HG03457 (cell line): ENCODE data around the gene RASSF10.

ENCODE experiments used
- ATAC-seq: cut with Tn5 transposase; IDR thresholded peaks from one replicate; pipeline ENCODE4 v1.9.1; 2021; ENCODE audit warnings: moderate number of reproducible peaks; ENCODE audit not compliant: unreplicated experiment

Gene RASSF10

DNA sequence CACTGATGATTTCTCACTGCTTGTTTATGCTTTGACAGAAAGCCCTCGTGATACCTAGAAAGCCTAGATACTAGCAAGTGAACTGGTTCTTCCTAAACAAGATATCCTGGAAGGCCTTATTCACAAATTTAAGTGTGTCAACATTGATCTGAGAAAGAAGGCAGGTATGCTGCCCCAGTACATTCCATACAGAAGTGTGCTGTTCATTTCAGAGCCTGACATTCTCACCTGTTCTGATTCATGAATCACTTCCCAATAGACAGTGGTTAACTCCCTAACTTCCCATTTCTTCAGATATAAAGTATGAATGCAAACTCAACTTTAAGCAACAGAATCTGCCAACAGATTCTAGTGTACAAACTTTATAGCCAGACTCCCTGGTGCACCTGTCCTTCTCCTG lies 15.5 kb upstream of the RASSF10 start:
- no peak for ATAC-seq

DNA sequence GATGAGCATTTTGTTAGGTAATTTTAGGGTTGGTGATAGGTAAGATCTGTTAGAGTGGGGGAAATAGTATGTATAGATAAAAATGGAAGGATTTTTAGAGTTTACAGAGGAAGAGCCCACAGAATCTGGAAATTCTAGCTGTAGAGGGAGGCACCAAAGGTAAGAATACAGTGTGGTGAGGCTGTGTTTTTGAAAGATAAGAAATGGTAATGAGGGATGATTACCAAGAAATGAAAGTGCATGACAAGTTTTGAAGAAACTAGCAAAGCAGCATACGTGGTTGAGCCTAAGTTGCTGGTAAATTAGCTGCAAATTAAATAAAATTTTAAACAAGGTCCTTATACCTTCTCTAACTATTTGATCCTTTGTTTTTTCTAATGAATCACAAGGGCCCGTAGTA lies 14.6 kb upstream of the RASSF10 start:
- ATAC-seq, result no peak

DNA sequence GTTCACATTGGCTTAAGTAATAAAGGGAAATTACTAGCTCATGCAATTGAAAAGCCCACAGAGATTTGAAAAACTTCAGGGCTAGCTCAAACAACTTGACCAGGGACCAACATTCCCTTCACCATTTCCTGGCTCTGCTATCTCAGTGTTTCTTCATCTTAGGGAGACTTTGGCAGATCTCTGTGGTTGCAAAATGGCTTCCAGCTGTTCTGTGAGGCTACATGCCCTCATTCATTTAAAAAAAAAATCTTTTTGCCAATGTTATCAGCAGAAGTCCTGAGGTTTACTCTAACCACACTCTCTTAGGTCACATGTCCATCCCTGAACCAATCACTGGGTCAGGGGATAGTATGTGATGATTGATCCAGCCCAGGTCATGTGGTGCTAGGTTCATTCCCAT lies 13.9 kb upstream of the RASSF10 start:
- no peak for ATAC-seq

DNA sequence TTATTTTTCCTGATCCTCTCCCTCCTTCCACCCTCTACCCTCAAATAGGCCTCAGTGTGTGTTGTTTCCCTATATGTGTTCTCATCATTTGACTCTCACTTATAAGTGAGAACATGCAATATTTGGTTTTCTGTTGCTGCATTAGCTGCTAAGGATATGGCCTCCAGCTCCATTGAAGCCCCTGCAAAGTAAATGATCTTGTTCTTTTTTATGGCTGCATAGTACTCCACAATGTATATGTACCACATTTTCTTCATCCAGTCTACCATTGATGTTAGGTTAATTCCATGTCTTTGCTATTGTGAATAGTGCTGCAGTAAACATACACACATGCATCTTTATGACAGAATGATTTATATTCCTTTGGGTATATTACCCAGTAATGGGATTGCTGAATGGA lies 13.3 kb upstream of the RASSF10 start:
- ATAC-seq, result no peak

DNA sequence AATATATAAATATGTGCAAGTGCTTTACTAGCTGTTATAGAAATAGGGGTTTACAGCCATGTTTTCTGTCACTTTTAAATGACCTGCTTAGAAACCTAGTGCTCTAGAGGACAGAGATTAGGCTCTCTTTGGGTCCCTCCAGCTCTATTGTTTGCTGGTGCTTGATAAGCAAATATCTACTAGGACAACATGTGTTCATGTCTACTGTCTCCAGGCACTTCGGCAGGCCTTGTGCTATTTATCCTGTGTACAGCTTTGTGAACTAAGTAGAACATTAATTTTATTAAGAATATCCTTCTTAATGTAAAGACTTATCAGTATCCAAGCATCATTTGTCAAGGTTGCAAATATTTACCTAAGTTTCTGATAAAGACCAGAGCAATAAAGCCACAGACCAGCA lies 11.9 kb upstream of the RASSF10 start:
- ATAC-seq, result no peak

DNA sequence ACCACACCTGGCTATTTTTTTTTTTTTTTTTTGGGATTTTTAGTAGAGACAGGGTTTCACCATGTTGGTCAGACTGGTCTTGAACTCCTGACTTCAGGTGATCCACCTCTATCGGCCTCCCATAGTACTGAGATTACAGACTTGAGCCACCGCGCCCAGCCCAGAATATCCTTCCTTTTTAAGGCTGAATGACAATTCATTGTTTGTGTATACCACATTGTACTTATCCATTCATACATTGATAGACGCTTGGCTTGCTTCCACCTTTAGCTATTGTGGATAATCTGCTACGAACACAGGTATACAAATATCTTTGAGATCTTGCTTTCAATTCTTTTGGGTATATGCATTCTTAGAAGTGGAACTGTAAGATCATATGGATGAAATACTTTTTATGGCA lies 10.8 kb upstream of the RASSF10 start:
- ATAC-seq, result no peak

DNA sequence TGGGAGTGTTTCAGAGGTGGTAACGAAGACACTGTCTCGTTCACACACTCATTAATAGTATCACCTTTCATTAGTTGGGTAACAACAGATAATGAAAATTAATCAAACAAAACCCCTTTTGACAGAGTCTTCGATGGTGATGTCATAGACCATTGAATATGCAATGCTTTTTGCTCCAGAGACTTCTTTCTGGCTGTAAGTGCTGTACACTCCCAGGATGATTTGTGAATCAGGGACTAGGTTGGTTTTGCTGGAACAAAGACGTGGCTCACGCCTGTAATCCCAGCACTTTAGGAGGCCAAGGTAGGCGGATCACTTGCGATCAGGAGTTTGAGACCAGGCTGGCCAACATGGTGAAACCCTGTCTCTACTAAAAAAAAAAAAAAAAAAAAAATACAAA lies 9.5 kb upstream of the RASSF10 start:
- ATAC-seq, result no peak

DNA sequence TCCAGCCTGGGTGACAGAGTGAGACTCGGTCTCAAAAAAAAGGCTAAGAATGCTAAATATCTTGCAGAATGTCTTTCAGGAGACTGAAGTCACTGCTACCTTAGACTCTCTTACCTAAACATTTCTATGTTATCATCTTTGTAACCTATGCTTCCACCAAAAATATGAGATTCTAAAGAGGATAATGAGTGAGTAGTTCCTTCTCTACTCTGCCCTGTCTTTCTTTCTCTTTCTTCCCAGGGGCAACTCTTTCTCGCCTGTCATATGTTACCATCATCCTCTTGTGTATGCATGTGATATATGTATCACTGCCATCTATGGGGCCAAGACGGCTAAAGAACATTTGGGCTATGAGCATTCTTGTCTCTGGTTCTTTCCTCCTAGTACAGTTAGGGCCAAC lies 9.0 kb upstream of the RASSF10 start:
- ATAC-seq, result no peak

DNA sequence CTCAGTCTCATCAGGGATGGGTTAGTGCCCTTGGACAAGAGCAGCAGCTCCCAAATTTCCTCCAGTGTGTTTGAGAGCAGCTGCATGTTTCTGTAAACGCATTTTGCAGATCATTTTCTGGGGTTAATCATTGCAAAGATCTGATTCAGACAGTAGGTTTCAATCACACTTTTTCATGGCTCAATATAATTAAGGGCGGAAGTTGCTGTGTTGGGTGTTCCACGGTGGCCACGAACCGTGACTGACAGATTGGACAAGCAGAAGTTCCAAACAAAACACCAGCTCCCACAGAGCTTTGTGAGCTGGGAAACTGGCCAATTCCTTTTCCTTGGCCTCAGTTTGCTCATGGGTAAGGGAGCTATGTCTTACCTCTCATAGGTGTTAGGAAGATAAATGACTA lies 8.4 kb upstream of the RASSF10 start:
- no peak for ATAC-seq

DNA sequence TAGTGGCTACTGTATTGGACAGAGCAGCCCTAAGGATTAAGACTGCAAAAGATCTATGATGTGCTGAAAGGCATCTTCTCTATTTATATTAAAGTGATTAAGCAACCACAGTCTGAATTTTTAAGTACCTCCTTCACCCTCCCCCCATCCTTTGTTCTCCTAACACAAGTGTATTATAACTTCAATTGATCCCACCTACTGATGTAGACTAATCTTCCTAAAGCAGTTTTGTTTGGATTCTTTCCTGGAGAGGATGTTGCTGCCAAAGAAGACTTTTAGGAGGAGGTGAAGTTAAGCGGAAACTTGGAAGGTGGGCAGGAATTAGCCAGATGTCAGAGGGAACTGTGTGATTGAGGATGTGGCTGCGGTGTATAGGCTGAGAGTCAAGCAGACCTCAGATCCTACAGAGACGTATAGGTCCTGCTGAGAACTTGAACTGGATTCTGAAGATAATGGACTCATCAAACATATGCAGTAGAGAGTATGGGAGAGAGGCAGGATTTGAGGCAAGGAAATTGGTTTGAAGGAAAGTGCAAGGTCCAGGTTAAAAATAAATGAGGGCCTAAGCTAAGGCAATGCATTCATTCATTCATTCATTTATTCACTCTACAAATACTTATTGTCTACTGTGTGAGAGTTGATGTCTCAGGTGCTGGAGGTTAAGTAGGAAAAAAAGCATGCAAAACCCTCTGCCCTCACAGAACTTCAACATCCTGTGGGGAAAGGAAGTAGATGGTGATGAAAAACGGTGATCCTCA lies 5.2 kb upstream of the RASSF10 start:
- ATAC-seq, result no peak

DNA sequence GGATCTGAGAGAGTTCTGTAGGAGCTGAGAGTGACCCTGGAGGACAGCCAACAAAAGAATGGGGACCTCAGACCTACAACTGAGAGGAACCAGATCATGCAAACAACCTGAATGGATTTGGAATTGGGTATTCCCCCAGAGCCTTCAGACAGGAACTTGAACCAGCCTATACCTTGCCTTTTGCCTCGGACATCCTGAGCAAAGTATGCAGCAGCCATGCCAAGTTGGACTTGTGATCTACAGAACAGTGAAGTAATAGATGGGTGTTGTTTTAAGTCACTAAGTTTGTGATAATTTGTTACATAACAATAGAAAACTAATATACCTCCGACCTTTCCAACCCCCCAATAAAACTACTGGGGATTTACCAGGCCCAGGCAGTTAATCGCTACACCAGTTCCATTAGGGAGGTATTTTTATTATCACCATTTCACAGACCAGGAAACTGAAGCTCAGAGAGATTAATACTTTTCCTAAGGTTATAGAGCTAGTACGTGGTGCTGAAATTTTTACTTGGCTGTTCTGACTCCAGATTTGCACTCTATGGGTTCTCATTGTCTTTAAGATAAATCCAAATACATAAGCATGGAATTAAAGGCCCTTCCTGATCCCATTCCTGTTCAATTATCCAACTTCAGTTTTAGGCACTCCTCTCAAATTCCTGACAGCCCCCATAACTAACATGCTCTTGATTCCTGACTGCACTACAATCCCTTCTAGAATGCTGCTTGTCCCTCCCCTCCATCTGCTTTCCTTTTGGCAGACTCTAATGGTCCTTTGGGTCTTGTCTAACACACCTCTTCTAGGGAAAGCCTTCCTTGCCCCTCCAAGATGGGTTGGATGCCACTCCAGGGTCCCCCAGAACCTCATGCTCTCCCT lies 1.7 kb upstream of the RASSF10 start:
- no peak for ATAC-seq

DNA sequence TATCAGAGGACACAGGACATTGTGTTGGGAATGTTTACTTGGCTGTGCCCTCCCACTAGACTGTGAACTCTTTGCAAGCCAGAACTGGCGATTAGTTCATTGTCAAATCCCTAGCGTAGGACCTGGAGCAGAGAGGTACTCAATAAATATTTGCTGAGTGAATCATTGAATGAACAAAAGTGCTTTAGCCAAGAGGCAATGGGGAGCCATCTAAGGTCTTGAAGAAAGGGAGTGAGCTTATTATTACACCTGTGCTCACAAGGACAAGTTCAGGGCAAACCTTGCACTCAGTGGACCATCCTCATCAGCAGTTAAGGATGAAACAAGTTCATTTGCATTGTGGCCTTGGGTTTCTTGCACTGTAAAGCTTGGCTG lies 1.1 kb upstream of the RASSF10 start:
- ATAC-seq, result no peak

DNA sequence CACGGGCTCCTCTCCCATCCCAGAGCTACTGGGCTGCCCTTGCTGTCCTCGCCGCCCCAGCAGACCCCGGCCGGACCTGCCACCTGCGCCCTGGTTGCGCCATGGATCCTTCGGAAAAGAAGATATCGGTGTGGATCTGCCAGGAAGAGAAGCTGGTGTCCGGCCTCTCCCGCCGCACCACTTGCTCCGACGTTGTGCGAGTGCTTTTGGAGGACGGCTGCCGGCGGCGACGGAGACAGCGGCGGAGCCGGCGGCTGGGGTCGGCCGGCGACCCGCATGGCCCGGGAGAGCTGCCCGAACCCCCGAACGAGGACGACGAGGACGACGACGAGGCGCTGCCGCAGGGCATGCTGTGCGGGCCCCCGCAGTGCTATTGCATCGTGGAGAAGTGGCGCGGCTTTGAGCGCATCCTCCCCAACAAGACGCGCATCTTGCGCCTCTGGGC lies 382 bp downstream of the RASSF10 start:
- ATAC-seq, result no peak

DNA sequence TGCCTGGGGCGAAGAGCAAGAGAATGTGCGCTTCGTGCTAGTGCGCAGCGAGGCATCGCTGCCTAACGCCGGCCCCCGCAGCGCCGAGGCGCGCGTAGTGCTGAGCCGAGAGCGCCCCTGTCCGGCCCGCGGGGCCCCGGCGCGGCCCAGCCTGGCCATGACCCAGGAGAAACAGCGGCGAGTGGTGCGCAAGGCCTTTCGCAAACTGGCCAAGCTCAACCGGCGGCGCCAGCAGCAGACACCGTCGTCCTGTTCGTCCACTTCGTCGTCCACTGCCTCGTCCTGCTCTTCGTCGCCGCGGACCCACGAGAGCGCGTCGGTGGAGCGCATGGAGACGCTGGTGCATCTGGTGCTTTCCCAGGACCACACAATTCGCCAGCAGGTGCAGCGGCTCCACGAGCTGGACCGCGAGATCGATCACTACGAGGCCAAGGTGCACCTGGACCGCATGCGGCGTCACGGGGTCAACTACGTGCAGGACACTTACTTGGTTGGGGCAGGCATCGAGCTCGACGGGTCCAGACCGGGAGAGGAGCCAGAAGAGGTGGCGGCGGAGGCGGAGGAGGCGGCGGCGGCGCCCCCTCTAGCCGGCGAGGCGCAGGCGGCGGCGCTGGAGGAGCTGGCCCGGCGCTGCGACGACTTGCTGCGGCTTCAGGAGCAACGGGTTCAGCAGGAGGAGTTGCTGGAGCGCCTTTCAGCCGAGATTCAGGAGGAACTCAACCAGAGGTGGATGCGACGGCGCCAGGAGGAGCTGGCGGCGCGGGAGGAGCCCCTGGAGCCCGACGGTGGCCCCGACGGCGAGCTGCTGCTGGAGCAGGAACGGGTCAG lies 1.0 kb downstream of the RASSF10 start:
- ATAC-seq, result no peak

DNA sequence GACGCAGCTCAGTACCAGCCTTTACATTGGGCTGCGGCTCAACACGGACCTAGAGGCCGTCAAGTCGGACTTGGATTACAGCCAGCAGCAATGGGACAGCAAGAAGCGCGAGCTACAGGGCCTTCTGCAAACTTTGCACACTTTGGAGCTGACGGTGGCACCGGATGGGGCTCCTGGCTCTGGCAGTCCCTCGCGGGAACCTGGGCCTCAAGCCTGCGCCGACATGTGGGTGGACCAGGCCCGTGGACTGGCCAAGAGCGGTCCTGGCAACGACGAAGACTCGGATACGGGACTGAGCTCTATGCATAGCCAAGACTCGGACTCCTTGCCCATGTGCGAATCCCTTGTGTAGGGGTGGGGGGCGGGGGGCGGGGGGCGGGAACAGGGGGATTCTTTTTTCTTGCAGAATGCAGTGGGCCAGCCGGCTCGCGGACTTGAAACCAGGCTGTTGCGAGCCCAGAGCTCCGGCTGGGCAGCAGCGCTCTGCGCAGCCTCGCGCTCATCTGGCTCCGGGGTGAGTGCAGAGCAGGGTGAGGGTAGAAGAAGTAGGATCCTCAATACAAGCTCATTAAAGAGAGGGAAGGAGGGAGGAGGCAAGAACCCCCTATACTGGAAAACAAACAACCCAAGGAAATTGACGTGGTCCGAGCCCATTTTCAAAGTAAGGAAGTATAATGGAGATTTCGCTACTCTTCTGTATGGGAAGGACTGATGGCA lies 1.8 kb downstream of the RASSF10 start:
- no peak for ATAC-seq

DNA sequence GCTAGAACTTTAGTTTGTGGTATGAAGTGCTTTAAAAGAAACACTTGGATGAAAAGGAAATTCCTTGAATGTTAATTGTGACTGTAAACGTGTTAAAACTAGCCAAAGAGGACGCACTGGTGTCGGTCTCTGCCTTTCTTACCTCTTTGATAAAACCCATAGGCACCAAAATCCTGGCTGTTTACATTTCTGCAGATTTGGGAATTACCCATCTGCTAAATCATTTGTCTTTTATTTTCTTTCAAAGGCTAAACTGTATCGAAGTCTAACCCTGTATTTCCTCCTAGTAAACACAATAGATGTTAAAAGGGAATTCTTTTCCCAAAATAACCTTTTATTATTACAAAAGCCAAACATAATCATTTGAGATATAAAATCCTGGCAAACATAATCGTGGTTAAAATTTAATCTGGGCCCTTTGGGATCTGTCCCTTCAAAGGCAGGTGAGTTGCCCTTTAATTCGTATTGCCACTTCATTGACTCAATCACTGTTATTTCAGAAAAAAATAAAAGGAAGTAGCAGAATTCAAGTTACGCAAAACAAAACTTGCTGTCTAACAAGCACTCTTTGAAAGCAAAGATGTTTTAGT lies 2.4 kb downstream of the RASSF10 start:
- no peak for ATAC-seq

DNA sequence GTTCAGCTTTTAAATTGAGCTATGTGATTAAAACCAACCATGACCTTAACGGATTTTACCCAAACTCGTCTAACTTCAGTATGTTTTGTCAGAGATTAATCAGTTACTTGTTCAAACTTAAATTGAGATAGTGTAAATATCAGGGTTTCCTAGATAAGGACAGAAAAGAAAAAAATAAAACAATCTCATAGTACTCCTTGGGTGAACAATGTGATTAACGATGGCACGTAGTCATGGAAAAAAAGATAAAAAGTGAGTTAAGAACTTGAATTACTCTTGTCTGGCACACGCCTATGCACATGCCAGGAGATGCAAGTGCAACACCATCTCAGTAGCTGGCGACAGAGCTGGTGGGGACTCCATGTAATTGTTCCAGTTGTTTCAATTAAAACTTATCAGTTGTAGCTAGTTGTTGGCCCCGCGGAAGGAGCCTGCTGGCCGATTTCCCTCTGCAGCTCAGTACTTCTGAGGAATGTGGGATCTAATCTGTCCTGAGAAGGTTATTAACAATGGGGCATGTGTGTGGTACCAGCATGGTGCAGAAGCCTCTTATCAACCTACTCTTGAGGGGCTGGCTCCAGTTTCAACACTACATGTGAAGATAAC lies 3.0 kb downstream of the RASSF10 start:
- no peak for ATAC-seq

DNA sequence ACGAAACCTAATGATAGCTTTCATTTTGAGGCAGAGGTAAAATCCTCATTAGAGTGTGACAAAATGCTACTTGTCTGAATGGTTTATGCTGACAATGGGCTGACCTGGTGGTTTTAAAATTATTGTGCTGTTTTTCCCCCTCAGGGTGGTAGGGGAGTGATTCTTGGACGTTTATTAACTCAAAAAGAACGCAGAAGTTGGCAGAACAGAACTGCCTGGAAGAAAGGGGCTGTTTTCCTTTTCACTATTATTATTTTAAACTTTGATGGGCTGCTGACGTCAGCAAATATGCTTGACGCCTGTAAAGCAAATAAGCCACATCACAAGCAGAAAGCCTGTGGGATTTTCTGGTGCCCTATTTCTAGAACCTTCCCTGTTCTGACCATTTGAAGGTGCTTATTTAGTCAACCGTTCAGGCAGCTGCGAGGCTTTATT lies 4.0 kb downstream of the RASSF10 start:
- no peak for ATAC-seq

DNA sequence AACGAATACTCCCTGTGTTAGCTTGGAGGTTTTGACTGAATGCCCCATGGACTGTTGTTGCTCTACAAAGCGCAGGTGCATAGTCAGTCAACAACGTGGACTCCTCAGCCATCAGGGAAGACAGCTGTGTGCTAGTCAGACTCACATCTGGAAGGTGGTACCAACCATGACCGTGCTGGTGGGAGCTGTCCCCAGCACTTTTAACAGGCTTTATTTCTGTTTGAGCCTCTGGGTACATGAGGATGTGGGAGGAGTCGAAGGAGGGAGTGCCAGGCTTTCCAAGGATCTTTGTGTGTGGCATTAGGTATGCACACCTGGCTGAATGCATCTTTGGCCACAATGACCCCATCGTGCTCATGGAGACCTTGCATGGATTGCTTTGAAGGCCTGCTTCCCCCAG lies 6.6 kb downstream of the RASSF10 start:
- no peak for ATAC-seq

DNA sequence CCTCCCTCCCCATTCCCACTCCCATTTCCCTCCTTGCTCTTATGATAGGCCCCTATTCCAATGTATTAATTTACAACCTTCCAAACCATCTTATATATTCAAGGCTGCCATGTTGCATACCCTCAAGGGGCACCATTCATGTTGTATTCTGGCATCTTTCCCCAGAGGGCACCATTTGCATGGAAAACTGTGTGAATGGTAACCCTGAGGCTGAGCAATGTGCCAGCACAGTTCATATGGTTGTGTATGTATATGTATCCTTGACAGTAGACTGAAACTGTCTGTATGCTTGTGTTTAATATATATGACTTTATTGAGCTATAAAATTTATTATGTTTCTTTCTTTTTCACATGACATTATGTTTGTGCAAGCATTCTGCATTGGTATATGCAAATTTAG lies 7.3 kb downstream of the RASSF10 start:
- no peak for ATAC-seq
